ENCODE measurements around the gene ZNF716.
"Not testable (repeated sequence)": the region's sequence is repeated elsewhere in the genome, so short reads cannot be mapped to it uniquely, and the experiment has no call there.

The ZNF716 gene

DNA sequence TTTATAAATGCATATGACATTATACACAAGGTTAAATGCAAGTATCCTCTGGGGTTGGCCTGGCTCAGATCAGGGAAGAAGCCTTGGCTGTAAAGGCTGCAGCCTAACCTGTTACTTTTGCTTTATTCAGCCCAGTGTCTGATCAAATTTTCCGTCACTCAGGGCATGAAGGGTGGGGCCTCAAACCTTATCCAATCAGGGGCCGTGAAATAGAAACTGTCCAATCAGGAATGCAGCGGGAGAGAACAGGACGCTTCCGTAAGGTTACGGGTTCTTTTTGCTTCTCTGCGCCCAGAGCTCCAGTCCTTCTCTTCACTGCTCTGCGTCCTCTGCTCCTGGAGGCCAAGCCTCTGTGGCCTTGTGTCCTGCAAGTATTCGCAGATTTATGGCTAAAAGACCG is at the start of gene ZNF716:
Gene ZNF716, plus strand, starts transcription at position 274 of the 400 bp plus-strand sequence. Its CDS starts 112 bp downstream, at position 386.
- no peak for DNase-seq (ENCODE audit: low spot score)

DNA sequence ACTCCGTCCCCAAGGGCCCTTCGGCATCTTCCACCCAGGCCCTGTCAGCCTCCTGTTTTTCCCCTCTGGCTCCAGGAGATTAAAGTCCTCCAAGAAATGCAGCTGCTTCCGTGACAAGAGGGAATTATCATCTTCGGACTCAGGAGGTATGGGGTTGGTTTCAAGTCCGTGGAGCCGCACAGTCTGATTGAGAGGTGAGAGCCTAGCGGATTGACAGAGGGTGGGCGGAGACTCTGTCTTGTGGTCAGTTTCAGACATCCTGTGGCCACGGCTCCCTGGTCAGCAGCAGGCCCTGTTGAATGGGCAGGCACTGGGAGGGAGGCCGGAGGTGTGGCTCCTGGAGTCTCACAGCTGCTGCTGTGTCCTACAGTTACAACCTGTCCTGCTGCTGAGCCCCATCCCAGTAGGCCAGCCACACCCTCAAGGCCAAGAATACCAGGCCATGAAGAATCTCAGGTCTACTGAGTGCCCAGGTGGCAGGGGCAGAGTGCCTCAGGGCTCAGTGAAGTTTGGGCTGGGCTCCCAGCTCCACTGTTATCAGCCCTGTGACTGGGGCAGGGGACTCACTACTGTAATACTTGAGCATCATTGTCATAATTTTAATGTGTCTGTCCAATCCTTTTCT is 49.3 kb upstream of the ZNF716 start:
- DNase-seq (ENCODE audit: low spot score) = no peak

DNA sequence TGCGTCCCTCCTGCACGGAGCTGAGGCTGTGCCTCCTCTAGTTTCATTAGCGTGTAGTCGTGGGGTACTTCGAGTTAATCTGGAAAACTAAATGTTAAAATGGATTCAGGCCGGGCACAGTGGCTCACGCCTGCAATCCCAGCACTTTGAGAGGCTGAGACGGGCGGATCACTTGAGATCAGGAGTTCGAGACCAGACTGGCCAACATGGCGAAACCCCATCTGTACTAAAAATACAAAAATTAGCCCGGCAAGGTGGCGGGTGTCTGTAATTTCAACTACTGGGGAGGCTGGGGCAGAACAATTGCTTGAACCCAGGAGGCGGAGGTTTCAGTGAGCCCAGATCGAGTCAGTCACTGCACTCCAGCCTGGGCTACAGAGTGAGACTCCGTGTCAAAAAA is 46.9 kb upstream of the ZNF716 start:
- not testable (repeated sequence) for DNase-seq (ENCODE audit: low spot score)

DNA sequence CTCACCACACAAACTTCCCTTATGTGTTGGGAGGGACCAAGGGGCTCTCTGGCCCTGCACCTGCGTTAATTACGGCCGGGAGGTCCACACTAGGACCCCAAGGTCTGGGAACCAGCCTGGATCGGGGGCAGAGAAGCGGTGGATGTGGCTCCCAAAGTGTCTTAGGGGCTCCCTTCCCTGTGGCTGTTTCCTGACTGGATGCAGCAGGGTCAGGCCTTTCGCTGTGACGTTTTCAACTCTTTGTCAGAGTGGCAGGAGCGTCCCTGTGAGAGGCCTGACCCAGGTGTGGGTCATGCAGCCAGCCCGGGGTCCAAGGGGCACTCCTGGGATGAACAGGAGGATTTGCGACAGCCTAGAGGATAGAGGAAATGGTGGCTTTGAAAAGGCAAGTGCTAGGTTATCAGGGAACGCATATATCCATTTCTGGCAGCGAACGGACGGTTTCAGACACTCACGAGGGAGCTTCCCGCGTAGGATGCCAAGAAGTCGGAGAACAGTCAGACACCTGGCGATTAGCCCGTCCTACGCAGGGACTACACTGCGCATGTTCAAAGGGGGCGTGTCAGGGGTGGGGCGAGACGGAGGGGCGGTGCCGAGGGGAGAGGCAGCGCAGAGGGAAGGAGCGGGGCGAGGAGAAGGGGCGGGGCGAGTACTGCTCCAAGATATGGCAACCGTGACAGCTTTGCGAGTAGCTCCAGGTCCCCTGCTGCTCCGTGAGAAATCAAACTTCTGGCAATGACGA is 46.2 kb upstream of the ZNF716 start:
- no peak for DNase-seq (ENCODE audit: low spot score)

DNA sequence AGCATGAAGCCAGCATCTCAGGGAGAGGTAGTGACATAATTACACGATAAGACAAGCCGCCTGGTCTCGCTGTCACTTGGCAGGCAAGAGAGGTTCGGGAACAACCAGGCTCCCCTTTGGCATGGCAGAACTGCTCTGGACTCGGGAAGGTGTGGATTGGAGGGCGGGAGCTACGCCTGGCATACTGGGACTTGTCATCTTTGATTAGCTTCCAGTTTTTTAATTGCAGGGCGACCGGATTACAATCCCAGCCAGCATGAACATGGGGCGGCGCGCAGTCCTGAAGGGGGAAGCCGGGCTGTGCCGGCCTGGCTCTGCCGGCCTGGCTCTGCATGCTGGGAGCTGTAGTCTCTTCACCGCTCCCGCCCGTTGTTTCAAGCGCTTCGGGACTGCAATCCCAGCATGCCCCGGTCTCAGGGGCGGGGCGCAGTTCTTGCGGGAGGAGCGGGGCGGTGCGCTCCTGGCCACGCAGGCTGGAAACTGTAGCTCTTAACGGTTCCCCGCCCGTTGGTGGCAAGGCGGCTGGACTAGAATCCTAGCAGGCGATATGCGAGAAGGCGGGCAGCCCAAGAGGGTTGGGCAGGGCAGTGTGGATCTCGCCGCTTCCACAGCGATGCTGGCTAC is 45.5 kb upstream of the ZNF716 start:
- no peak for DNase-seq (ENCODE audit: low spot score)

DNA sequence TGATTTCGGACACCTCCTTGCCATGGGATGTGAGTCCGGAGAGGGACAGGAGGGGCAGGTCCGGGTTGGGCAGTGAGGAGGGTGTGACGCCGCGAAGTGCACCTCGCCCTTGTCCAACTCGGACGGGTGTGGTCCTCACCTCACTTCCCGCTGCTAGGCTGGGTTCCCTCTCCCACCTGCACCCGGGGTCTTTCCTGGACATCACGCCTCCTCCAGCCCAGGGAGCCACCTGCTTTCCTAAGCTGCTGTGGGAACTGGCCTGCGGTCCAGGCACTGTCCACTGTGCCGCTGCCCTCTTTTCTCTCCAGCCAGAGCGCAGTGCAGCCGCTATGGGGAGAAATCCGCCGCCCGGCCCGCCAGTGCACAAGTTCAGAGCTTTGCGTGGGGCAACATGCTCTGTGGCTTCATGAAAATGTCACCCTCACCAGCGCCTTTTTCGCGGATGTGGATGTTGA is 45.0 kb upstream of the ZNF716 start:
- DNase-seq (ENCODE audit: low spot score) = no peak

DNA sequence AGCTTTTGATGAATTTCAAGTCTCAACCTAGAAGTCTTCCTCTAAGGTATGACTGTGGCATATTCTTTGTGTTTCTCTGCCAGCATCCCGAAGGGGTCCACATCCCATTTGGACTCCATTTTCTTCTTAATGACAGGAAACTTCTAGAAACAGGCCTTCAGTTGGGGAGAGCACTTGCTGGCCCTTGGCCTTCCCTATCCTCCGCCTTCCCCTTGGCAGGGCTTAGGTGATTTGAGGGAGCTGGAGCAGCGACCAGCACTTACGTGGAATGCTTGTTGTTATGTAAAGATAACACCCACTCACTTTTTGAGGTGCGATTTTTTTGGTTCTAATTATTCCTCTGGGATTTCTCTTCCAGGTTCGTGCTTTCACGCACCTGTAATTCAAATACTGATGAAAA is 42.9 kb upstream of the ZNF716 start:
- no peak for DNase-seq (ENCODE audit: low spot score)

DNA sequence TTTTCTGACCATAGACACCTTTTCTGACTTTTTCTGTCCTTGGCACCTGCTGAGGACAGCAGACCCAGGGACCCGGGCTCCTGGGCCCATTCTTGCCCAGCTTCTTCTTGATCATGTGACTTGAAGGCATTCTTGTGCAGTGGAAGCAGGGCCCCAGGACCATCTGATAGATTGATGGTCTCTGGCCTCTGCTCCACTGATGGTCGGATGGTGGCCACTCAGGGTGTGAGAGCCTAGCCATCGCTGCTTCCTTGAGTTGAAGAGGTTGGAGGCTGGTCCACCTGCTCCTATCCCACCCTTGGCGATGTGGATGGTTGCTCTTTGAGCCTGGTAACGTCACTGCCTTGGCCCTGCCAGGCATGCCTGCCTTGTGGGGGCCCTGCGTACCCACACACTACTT is 37.8 kb upstream of the ZNF716 start:
- DNase-seq (ENCODE audit: low spot score) = no peak

DNA sequence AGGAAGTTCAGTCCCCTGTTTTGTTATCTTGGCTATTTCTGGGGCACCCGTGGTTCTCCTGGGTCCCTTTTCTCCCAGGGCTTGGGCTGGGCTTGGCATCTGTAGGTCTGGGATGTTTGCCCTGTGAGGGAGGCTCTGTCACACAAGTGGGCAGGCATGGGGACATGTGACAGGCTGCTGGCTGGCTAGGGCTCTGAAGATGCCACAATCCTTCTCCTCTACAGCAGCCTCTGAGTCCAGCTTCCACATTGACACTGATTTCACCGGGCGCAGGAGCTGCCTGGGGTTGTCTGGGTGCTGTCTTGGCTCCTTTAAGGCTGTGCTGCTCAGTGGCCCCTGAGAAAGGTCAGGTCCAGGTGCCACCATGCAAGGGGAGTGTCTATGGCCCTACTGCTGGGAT is 37.4 kb upstream of the ZNF716 start:
- no peak for DNase-seq (ENCODE audit: low spot score)

DNA sequence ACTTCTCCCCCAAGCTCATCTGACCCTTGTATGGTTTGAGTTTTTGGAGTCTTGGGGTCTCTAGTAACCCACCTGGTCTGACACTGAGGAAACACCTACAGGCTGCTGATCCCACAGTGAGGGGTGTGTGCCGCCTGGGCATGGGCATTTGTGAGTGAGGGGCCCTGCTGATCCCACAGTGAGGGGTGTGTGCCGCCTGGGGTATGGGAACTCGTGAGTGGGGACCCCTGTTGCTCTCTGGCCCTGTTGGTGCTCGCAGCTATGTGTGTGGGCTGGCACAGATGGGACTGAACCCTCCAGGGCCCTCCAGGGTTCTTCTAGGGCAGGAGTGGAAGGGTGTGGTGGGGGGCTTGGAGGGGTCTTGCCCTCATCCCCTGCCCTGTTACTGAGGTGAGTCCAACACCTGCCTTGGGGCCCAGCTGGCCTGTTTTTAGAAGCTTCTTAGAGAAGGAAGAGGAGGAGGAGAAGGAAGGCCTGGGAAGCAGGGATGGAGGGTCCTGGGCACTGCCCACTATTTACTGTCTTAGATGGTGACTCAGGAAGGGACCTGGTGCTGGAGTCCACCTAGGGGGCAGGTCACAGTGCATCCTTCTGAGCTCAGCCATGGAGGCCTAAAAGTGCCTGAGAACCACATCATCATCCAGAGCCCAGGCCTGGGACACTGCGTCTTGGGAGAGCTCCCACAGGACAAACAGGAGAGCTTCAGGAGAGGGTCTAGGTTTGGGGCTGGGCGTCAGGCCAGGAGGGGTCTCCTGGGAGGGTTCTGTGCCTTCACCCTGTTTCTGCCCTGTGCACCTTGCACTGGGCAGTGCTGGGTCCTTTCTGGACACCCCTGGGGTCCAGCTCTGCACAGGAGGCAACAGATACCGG is 36.2 kb upstream of the ZNF716 start:
- DNase-seq (ENCODE audit: low spot score) = no peak

DNA sequence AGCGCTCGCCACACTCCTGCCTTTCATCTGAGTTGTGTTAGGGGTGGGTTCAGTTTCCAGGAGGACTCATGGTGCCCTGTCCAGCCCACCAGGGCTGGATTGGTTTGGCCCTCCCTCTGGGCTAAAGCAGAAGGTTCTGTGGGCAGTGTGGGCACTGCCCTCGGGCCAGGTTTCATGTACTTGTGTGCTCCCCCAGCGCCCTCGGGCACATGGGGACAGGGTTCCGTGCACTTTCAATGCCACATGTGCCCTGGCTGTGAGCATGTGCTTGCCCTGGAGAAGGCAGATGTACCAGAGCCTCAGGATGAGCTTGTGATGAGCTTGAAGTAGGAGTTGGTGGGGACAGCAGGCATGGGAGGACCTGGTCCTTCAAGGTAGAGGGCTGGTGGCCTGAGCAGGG is 35.6 kb upstream of the ZNF716 start:
- DNase-seq (ENCODE audit: low spot score) = no peak

DNA sequence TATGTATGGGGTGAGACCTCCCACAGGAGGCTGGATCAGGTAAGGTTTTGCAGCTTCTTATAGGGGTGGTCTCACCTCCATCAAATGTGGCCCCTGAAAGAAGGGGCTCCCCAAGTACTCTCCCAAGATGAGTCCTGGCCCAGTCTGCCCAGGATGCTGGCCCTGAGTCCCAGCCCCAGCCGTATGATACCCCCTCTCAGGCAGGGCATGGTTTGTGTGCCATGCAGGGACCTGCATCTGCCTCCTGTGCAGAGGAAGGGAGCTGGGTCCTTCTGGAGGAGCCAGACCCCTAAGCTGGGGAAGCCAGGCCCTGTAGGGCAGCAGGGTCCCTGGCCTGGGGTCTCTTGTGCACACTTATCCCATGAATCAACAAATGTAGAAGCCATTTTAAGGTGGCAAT is 35.1 kb upstream of the ZNF716 start:
- no peak for DNase-seq (ENCODE audit: low spot score)

DNA sequence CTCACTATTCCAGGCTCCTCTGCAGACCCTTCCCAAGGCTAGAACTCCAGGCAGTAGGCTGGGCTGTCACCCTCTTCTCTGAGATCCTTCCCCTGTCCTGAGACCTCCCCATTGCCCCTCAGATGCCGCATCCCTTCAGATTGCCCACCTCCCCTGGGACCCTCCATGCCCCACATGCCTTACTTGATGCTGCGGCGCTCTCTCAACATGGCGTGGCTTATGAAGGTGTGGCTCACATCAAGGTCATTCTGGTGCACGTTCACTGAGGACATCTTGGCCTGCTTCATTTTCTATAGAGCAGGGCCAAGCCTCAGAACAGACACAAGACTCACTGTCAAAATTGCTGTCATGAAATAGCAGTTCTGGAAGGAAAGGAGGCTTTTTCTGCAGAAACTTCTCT is 34.7 kb upstream of the ZNF716 start:
- DNase-seq (ENCODE audit: low spot score) = no peak

DNA sequence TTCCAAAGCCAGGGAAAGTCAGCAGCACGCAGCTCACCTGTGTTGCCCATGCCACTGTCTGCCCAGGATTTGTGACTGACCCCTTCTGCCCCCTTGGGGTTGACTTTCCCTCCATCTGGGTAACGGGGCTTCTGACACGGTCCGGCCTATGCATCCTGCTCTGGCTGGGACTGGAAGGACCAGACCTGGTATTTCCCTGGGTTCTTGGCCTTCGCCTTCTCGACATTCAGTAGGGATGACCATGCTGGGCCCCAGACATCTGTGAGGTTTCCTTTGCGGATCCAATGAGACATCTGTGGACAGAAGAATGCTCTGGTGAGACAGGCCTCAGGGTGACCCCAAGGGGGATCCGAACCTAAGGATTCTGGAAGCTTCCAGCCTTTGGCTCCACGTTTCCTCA is 34.2 kb upstream of the ZNF716 start:
- DNase-seq (ENCODE audit: low spot score) = no peak

DNA sequence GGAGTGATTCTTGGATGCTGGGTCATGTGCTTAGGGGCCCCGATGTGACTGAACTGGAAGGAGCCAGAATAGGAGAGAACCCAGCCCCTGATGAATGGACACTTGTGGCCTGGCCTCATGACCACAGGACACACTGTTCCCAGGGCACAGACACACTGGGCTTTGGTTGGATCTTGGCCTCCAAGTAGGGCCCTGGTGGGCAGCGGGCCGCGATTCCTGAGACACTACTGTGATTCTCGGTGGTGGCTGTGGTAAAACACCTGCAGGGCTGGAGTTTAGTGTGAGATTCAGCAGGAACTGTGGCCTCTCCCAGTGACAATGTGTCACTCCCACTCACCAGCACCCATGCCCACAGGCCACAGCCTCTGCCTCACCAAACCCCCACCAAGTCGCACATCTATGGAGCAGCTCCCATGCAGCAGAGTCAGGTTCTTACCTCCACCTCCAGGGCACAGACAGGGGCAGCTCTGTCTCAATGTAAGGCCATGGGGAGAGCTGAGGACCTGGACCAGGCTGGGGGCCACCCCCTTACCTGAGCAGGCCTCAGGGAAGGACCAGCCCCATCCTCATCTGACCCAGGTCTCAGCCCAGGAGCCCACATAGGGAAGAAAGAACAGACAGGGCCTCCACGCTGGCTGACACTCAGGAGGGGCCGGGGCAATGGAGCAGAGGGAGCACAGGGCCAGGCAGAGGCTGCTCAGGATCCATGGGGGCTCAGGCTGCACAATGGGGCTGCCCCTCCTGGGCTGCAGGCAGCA is 33.2 kb upstream of the ZNF716 start:
- no peak for DNase-seq (ENCODE audit: low spot score)

DNA sequence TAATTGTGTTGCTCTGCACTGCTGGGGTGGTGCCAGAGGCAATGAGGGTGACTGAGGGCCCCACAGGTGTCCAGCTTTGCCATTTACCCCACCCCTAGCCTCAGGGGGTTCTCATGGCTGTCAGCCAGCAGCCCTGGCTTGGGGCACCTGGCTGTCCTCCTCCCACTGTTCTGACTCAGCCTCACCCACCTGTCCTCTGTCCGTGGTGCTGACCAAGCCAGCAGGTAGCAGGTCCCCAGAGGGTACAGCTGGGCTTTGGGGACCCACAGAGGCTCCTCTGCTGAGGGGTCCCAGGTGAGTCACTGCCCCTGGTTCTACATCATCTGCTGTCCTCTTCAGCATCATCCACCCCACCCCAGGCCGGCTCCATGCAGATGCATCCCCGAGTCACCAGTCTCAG is 32.2 kb upstream of the ZNF716 start:
- no peak for DNase-seq (ENCODE audit: low spot score)

DNA sequence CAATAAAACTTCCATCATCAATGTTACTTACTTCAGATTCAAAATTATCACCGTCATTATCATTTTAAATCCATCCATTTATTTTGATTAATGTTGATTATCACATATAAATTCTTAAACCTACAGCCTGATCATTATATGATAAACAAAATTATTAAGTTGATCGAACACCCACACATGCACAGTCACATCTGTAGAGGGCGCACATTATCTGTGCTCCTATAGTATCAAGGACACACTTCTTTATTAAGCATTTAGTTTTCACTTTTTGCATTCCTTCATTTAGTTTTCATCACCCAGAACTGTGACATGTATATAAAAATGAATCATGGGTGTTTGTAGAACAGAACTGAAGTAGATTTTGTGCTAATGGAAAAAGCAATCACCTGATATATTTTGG is 26.2 kb upstream of the ZNF716 start:
- DNase-seq (ENCODE audit: low spot score) = no peak

DNA sequence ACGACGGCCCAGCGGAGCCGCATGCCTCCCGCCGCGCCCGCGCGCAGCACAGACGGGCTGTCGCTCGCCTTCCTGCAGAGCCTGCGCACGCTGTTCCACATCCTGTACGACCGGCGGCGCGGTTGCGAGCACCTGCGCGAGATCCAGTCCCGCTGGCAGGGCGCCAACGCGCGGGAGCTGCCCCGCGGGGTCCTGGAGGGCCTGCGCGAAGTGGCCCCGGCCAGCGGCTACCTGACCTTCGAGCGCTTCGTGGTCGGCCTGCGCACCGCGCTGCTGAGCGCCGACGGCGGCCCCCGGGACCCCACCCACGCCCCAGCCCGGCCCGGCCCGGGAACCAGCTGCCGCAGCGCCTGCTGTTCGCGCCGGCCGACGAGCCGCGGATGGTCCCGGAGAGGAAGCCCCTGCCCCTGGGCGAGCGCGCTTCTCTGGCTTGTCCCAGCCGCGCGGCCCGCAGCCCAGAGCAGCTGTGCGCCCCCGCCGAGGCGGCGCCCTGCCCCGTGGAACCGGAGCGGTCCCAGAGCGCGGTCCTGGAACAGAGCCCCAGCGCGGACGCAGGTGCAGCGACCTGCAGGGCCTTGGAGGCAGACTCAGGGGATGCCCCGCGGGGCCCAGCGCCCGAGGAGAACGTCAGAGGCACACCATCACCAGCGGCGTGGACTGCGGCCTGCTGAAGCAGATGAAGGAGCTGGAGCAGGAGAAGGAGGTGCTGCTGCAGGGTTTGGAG is 25.3 kb upstream of the ZNF716 start:
- no peak for DNase-seq (ENCODE audit: low spot score)

DNA sequence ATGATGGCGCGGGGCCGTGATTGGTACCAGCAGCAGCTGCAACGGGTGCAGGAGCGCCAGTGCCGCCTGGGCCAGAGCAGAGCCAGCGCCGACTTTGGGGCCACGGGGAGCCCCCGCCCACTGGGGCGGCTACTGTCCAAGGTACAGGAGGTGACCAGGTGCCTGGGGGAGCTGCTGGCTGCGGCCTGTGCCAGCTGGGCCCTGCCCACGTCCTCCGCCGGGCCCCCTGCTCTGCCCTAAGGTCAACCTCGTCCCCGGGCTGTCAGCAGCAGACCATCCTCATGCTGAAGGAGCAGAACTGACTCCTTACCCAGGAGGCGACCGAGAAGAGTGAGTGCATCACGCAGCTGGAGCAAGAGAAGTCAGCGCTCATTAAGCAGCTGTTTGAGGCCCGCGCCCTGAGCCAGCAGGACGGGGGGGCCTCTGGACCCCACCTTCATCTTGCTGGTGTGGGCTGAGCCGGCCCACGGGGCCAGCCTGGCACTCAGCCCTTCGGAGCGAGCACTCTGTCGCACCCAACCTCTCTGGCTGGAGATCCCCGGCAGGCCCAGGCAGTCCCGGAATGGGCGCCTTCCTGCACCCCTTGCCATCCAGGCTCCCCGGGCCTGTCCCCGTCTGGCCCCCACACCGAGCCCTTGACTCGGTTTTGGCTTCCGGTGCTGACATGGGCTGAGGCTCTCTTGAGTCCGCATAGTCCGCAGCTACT is 24.6 kb upstream of the ZNF716 start:
- no peak for DNase-seq (ENCODE audit: low spot score)

DNA sequence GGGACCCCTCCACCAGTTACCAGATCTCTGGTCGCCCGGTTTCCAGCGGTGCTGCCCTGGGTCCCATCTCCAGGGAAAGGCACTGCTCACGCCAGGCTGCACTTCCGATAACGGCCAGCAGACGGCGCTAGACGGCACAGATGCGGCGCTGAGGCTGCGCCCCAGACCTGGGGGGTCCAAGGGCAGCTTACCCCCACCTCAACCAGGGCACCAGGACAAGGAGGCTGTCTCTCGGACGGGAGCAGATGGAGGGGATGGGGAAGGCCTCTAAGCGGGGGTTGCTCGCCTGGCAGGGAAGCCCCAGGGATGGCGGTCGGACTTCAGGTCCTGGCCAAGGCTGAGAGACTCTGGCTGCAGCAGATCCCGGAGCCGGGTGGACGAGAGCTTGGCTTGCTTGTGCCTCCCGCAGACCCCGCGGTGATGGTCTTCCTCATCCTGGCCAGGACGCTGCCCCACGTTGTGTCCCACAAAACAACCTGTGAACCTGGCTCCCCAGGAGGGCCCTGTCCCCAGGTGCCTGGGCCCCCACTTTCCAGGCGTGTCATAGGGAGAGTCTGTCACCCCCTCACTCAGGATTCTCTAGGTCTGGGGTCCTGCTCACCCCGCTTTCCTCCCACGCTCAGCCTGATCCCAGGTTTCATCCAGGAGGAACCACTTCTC is 23.9 kb upstream of the ZNF716 start:
- DNase-seq (ENCODE audit: low spot score) = no peak

Measured in kidney capillary endothelial cell (primary cell).